ENCODE measurements around the gene DCUN1D2. TPM values are rescaled to one million over a fixed set of nuclear protein-coding genes. Genes with fewer than 3 reads are reported as not detected.

DCUN1D2 gene
- total RNA-seq, 1 donor from 2014 or later, result 23.8 TPM

DNA sequence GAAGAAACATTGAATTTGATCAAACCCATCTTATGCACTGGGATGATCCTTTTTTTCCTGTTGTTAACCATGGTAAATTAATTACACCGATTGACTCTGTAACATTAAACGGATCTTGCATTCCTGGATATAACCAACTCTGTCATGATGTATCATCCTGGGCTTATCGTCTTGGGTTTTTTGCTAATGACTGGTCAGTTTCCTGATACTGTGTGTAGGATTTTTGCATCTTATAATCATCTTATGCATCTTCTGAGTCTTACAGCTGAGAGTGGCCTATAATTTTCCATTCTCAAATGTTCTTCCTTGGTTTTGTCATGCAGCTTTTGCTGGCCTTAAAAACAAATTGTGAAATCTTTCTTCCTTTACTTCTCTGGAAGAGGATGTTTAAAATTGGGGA lies 12.8 kb downstream of the DCUN1D2 start:
- no peaks in the 10 kb centered on the region for H3K4me1 ChIP-seq
- H3K27ac ChIP-seq, result no peak overlapping the region
- H3K36me3 ChIP-seq, result peaks cover 11% of the 10 kb centered on the region
- H3K4me2 ChIP-seq, result no peak overlapping the region
- no peak overlapping the region for H2AFZ ChIP-seq (replicated peaks)
- no peak overlapping the region for H3K9ac ChIP-seq
- no peak overlapping the region for H3K27ac Mint-ChIP-seq
- H3K27me3 ChIP-seq, result no peaks in the 10 kb centered on the region
- DNase-seq (ENCODE audit: low spot score), result no peak
- peaks cover 25% of the 10 kb centered on the region for H3K79me2 ChIP-seq (ENCODE audit: low read depth)
- no peak overlapping the region for H3K4me3 Mint-ChIP-seq
- no peaks in the 10 kb centered on the region for H3K9me3 ChIP-seq (ENCODE audit: low read depth)
- peaks cover 45% of the 10 kb centered on the region for H3K36me3 Mint-ChIP-seq
- H4K20me1 ChIP-seq (ENCODE audit: low read depth), result peaks cover 11% of the 10 kb centered on the region
- peaks cover 3% of the 10 kb centered on the region for H3K27me3 Mint-ChIP-seq (ENCODE audit: insufficient read depth, low read depth)
- no peak overlapping the region for H3K4me3 ChIP-seq
- no peaks in the 10 kb centered on the region for H3K9me3 Mint-ChIP-seq
- TF ChIP-seq, protein P1, sequence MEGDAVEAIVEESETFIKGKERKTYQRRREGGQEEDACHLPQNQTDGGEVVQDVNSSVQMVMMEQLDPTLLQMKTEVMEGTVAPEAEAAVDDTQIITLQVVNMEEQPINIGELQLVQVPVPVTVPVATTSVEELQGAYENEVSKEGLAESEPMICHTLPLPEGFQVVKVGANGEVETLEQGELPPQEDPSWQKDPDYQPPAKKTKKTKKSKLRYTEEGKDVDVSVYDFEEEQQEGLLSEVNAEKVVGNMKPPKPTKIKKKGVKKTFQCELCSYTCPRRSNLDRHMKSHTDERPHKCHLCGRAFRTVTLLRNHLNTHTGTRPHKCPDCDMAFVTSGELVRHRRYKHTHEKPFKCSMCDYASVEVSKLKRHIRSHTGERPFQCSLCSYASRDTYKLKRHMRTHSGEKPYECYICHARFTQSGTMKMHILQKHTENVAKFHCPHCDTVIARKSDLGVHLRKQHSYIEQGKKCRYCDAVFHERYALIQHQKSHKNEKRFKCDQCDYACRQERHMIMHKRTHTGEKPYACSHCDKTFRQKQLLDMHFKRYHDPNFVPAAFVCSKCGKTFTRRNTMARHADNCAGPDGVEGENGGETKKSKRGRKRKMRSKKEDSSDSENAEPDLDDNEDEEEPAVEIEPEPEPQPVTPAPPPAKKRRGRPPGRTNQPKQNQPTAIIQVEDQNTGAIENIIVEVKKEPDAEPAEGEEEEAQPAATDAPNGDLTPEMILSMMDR (IDR thresholded peaks at IDR 0.05), result no peak
- TF ChIP-seq EZH2 (IDR thresholded peaks at IDR 0.05), result no peak
- TF ChIP-seq EZH2phosphoT487 (IDR thresholded peaks at IDR 0.05), result no peak
- H3K4me1 Mint-ChIP-seq, result no peaks in the 10 kb centered on the region
- H3F3A ChIP-seq (ENCODE audit: low read depth), result no peaks in the 10 kb centered on the region

DNA sequence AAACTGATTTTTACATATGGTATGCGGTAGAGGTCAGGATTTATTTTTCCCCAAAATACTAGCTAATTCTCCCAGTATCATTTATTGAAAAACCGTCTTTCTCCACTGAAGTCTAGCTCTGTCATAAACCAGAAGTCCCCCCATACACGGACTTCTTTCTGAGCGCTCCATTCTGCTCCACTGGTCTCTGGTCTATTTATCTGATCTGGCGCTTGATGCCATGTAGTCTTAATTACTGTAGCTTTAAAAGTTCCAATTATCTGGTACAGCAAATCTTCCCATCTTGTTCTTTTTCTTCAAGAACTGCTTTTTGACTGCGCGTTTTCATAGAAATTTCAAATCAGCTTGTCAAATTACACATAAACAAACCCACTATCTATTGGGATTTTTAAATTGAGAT lies 13.7 kb downstream of the DCUN1D2 start:
- no peak for TF ChIP-seq EZH2phosphoT487 (IDR thresholded peaks at IDR 0.05)
- no peak for TF ChIP-seq EZH2 (IDR thresholded peaks at IDR 0.05)
- TF ChIP-seq, protein P1 (IDR thresholded peaks at IDR 0.05), result no peak
- Histone ChIP-seq H3K9ac (no peak overlapping the region), H3F3A (ENCODE audit: low read depth) (peaks cover 6% of the 10 kb centered on the region), H3K9me3 (ENCODE audit: low read depth) (no peaks in the 10 kb centered on the region), H3K27ac (no peak overlapping the region), H3K4me3 (no peak overlapping the region), H3K27me3 (no peaks in the 10 kb centered on the region), H3K36me3 (peaks cover 11% of the 10 kb centered on the region), H3K4me1 (no peaks in the 10 kb centered on the region), H3K79me2 (ENCODE audit: low read depth) (peaks cover 16% of the 10 kb centered on the region), H2AFZ (replicated peaks) (no peak overlapping the region), H4K20me1 (ENCODE audit: low read depth) (peaks cover 5% of the 10 kb centered on the region), H3K4me2 (no peak overlapping the region)
- no peak overlapping the region for H3K27ac Mint-ChIP-seq
- no peaks in the 10 kb centered on the region for H3K4me1 Mint-ChIP-seq
- peaks cover 3% of the 10 kb centered on the region for H3K27me3 Mint-ChIP-seq (ENCODE audit: insufficient read depth, low read depth)
- H3K36me3 Mint-ChIP-seq, result peaks cover 48% of the 10 kb centered on the region
- H3K9me3 Mint-ChIP-seq, result no peaks in the 10 kb centered on the region
- DNase-seq (ENCODE audit: low spot score), result no peak
- H3K4me3 Mint-ChIP-seq, result no peak overlapping the region

DNA sequence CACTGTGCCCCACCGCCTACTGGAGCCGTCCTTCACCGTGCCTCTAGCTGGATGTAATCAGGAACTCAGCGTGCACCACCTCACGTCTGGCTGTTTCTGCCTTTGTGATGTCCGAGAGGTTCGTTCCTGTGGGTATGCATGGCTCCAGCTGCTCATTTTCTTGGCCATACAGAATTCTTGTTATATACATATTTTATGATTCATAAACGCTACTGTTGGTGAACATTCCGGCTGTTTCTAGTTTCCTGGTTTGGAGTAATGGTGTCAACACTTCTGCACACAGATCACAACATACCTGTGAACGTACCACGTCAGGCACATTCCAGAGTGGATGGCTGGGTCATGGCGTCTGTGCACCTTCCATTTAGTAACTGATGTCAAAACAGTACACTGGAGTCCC lies 14.6 kb downstream of the DCUN1D2 start:
- H3K9me3 ChIP-seq (ENCODE audit: low read depth), result no peaks in the 10 kb centered on the region
- no peak for DNase-seq (ENCODE audit: low spot score)
- H3K27me3 Mint-ChIP-seq (ENCODE audit: insufficient read depth, low read depth), result peaks cover 3% of the 10 kb centered on the region
- peaks cover 4% of the 10 kb centered on the region for H3K4me1 Mint-ChIP-seq
- peaks cover 56% of the 10 kb centered on the region for H3K36me3 Mint-ChIP-seq
- H3K36me3 ChIP-seq, result peaks cover 11% of the 10 kb centered on the region
- H3K79me2 ChIP-seq (ENCODE audit: low read depth), result peaks cover 17% of the 10 kb centered on the region
- no peak overlapping the region for H3K4me3 ChIP-seq
- H3K27me3 ChIP-seq, result no peaks in the 10 kb centered on the region
- no peak overlapping the region for H2AFZ ChIP-seq (replicated peaks)
- peaks cover 5% of the 10 kb centered on the region for H3K9me3 Mint-ChIP-seq
- H3K27ac Mint-ChIP-seq, result no peak overlapping the region
- no peak overlapping the region for H3K27ac ChIP-seq
- no peaks in the 10 kb centered on the region for H4K20me1 ChIP-seq (ENCODE audit: low read depth)
- no peaks in the 10 kb centered on the region for H3K4me1 ChIP-seq
- no peak overlapping the region for H3K9ac ChIP-seq
- H3F3A ChIP-seq (ENCODE audit: low read depth), result peaks cover 13% of the 10 kb centered on the region
- no peak for TF ChIP-seq EZH2phosphoT487 (IDR thresholded peaks at IDR 0.05)
- TF ChIP-seq EZH2 (IDR thresholded peaks at IDR 0.05), result no peak
- TF ChIP-seq, protein P1 (IDR thresholded peaks at IDR 0.05), result no peak
- H3K4me3 Mint-ChIP-seq, result no peak overlapping the region
- H3K4me2 ChIP-seq, result no peak overlapping the region
